NCI-H2227 treated with DMSO at 0.1 percent for 48 hours (cell line): ENCODE measurements around the gene DHRS7.

ENCODE experiments used
- DNase-seq: peaks from one replicate; lab custom pipeline; 2025; lab: John Stamatoyannopoulos, UW

Gene DHRS7

GRCh38 chr14:60184905-60185555, 19.8 kb upstream of the DHRS7 start:
- no peak for DNase-seq

GRCh38 chr14:60184146-60184904, 19.1 kb upstream of the DHRS7 start:
- peak; percentile 71 for DNase-seq

- no peak for DNase-seq
These were observed 18.5 kb upstream of the DHRS7 start for GRCh38 chr14:60183741-60184140.

- no peak for DNase-seq
These were observed 17.9 kb upstream of the DHRS7 start for GRCh38 chr14:60183138-60183537.

- DNase-seq: no peak
These were observed 14.3 kb upstream of the DHRS7 start for GRCh38 chr14:60179431-60179869.

- DNase-seq: no peak
These were observed 13.6 kb upstream of the DHRS7 start for GRCh38 chr14:60178820-60179219.

GRCh38 chr14:60178164-60178563, 13.0 kb upstream of the DHRS7 start:
- no peak for DNase-seq

- DNase-seq: no peak
These were observed 10.2 kb upstream of the DHRS7 start for GRCh38 chr14:60175255-60175902.

- no peak for DNase-seq
These were observed 9.4 kb upstream of the DHRS7 start for GRCh38 chr14:60174352-60175254.

- DNase-seq: no peak
These were observed 6.5 kb upstream of the DHRS7 start for GRCh38 chr14:60171690-60172089.

- no peak for DNase-seq
These were observed 5.8 kb upstream of the DHRS7 start for GRCh38 chr14:60170948-60171347.

- DNase-seq: no peak
These were observed 4.5 kb upstream of the DHRS7 start for GRCh38 chr14:60169722-60170121.

GRCh38 chr14:60166142-60166541, 944 bp upstream of the DHRS7 start:
- DNase-seq: no peak

GRCh38 chr14:60165547-60165876, 314 bp upstream of the DHRS7 start:
- no peak for DNase-seq

- no peak for DNase-seq
These were observed 840 bp downstream of the DHRS7 start for GRCh38 chr14:60164404-60164711.

- no peak for DNase-seq
These were observed 1.5 kb downstream of the DHRS7 start for GRCh38 chr14:60163693-60164092.

GRCh38 chr14:60161196-60162107, 3.7 kb downstream of the DHRS7 start:
- no peak for DNase-seq

- DNase-seq: no peak
These were observed 4.8 kb downstream of the DHRS7 start for GRCh38 chr14:60160422-60160821.

GRCh38 chr14:60154671-60155070, 10.5 kb downstream of the DHRS7 start:
- no peak for DNase-seq

- DNase-seq: no peak
These were observed 11.2 kb downstream of the DHRS7 start for GRCh38 chr14:60153991-60154390.

- no peak for DNase-seq
These were observed 13.5 kb downstream of the DHRS7 start for GRCh38 chr14:60151715-60152114.
